GM18867 (cell line): Measurements from ENCODE around the gene HSD11B1.
A peak's percentile ranks its signal among the peaks of the same experiment; 100 is the strongest.
"Not testable (repeated sequence)": the region's sequence is repeated elsewhere in the genome, so short reads cannot be mapped to it uniquely, and the experiment has no call there.

Source experiments
- ATAC-seq: cut with Tn5 transposase; IDR thresholded peaks from one replicate; pipeline ENCODE4 v1.9.1; 2021; ENCODE audit warnings: mild to moderate bottlenecking, moderate library complexity; ENCODE audit not compliant: unreplicated experiment

HSD11B1 gene

GRCh38 chr1:209689477-209689876 is 15.2 kb upstream of the HSD11B1 start:
- ATAC-seq, result no peak

DNA sequence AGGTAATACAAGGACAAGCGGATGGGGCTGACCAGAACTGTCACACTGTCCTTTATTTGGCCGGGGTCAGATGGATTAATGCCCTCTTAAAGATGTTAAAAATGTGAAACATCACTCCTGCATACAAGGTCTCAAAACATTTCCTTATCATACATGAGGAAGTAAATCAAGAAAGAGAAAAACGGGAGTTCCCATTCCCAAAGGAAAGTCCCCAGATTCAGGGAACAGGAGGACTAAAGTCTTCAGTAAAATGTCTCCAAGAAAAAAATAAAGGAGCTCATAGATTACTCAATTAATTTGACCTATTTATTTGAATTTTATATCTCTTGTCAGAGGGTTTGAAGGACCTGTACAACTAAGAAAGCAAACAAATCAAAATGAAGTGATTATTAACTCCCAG is 13.4 kb upstream of the HSD11B1 start:
- no peak for ATAC-seq

DNA sequence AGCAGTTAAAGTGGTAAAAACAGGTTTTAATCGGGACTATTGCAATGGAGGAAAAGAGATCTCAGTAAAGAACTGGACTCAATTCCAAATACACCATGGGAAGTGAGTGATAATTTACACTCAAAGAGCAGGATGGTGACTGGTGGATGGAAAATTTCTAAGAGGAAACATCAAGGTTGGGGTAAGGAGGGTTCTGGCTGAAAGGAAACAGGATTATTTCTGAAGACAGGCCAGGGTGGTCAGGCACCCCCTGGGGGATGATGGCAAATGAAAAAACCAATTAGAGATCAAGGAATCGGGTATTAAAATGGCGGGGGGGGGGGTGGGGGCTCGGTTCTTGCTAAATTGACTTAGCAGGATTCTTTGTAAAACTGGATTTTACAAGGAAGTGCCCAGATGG is 12.3 kb upstream of the HSD11B1 start:
- ATAC-seq, result no peak

DNA sequence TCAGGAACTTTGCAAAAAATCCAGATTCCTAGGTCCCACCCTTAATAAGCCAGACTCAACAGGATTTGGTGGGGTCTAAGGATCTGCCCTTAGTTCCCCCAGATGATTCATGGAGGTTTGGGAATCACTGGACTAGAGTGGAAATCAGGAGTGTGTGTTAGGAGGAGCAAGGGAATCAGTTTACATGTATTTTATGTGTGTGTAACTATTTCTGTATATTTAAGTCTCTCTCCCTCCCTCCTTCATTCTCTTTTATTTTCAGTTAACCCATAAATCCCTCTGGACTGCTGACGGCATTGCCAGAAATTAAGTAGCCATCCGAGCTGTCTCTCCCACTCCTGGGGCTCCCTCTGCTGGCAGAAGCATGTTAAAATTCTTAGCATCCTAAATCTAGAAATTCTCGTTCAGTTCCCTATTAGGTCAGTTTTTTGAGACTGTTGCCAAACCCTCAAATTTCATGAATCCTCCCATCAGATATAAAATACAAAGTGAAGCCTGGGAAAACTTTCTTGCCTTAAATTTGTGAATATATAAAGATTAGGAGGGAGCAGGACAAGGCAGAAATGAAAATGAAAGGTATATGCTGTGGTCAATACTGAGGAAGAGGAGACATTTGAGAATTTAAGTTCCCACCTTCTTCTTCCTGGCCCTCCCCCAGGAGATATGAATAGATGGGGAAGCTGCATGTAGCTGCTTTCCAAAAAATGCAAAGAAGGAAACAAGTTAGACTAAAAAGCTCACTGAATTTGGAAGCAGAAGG is 11.7 kb upstream of the HSD11B1 start:
- peak; percentile 78 for ATAC-seq

DNA sequence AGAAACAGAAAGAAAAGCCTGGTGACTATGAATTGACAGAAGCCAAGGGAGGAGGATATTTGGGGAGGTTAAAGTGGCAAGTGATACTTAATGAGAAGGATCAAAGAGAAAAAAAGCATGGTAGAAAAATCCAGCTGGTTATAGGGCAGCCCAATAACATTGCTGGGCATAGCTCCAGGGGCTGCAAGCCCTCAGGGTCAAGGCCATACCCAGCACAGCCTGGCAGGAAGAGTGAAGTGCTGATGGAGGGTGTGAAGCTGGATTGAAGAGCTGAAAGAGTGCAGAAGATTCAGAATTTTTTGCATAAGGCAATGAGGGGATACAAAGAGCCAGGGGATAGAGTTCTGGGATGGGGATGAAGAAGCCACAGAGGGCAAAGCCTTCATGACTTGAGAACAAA is 8.0 kb upstream of the HSD11B1 start:
- ATAC-seq, result no peak

DNA sequence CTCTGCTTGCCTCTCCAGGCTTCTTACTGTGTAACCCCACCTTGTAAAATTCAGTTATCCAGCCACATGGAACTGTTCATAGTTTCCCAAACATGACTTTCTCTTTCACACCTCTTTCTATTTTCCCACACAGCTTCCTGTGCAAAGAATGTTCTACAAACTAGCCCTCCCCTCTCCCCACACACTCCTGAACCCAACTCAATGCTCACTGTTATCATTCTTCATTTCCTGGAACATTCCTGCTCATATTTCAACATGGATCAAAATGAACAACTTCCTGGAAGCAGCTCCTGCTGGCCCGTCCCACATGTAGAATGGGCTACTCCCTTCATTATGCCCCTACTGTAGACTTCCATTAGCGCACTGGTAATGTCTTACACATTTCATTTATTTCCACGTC is 7.5 kb upstream of the HSD11B1 start:
- no peak for ATAC-seq

DNA sequence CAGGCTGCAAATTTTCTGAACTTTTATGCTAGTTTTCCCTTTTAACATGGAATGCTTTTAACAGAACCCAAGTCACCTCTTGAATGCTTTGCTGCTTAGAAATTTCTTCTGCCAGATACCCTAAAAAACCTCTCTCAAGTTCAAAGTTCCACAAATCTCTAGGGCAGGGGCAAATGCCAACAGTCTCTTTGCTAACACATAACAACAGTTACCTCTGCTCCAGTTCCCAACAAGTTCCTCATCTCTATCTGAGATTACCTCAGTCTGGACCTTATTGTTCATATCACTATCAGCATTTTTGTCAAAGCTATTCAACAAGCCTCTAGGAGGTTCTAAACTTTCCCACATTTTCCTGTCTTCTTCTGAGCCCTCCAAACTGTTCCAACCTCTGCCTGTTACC is 4.0 kb upstream of the HSD11B1 start:
- not testable (repeated sequence) for ATAC-seq

DNA sequence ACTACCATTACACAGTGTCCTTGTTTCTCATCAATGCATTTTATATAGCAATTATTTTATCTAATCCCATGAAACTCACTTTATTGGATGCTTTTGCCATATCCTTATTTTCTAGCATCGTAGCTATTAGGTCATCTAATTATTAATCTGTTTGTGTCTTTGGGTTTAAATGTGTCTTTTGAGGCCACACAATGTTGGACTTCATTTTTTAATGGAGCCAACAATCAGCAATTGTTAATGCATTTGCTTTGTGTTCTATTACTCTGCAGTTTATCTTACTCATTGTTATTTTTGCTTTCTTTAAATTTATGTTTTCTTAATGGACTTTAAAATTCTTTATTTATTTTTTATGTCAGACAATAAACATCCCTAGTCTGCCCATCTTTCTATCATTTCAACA is 1.8 kb upstream of the HSD11B1 start:
- ATAC-seq, result no peak

DNA sequence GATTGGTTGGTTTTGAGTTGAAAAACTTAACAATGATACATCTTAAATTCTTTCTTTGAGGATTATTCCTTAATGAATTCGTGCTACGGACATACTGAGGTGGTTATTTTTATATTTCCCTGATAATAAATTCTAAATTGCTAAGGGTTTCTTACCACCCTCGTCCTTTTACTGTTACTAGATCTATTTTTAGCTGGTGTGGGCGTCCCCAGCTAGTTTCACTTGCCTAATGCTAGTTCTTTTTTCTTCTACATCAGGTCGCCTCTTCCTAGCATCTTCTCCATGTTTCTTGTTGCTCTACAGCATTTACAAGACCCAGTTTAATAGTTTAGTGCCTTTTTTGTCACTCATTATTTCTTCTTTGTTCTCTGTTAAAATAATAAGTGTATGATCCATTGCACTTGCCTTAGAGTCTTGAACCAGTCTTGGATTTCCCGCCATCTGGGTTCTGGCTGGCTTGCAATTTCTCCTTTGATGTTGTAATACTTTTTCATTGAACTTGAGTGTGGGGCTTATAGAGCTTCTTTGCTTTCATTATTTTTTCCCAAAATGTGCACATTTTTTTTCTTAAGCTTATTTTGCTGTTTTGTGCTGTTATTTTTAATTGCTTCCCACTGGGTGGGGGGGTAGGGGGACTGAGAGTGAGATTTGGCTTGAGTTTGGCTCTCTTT is 677 bp upstream of the HSD11B1 start:
- ATAC-seq, result peak; percentile 71

DNA sequence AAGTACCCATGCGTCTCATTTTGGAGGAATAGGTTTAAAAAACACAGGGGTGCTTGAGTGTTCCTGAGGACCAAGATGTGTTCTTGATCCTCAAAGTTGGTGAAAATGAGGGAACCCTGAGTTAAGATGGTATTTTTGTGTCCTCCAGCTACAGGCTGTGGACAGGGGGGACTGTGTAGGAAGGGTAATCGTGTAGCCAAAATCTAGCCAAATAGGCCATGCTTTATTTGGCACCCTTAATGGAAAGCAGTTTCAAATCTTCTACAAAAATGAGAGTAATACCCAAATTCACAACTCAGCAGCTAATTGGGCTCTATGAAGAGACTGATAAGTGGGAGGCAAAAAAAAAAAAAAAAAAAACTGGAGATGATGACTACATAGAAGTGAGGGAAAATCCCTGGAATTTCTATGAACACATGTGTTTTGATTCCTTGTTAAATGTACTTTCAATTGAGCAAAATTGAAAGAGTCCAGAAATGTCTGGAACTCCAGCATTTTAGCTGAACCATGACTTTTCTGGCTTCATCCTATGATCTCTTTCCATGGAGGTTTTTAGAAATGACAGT is 470 bp downstream of the HSD11B1 start:
- ATAC-seq, result no peak

DNA sequence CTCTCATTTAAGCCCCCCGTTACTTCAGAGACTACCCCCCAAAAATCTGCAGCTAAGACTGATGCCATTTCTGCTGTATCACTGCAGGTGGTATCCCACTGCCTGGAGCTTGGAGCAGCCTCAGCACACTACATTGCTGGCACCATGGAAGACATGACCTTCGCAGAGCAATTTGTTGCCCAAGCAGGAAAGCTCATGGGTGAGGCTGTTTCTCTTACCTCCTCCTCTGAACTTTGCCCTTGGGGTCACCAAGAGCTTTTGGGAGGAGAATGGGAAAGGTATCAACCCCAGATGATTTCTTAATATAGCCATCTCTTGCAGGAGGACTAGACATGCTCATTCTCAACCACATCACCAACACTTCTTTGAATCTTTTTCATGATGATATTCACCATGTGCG is 2.0 kb downstream of the HSD11B1 start:
- no peak for ATAC-seq

GRCh38 chr1:209707308-209707707 is 2.7 kb downstream of the HSD11B1 start:
- no peak for ATAC-seq

- ATAC-seq, result no peak
Observed at GRCh38 chr1:209708297-209708696, 3.7 kb downstream of the HSD11B1 start.

DNA sequence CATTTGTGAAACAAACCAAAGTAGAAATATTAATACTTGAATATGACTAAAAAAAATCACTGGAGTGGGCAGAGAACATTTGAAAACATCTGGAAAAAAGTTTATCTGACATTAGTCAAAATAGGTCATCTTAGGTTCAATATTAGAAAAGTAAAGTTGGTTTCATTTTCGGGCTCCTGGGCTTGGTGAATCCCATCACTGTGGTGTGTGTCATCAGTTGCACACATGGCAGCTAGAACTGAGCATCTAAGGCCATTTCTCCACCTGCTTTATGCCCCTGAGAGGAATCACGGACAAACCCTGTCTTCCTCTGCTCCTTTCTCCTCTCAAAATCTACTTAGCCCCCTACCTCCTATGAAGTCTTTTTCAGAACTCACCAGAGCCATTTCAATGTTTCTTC is 5.4 kb downstream of the HSD11B1 start:
- peak; percentile 77 for ATAC-seq

DNA sequence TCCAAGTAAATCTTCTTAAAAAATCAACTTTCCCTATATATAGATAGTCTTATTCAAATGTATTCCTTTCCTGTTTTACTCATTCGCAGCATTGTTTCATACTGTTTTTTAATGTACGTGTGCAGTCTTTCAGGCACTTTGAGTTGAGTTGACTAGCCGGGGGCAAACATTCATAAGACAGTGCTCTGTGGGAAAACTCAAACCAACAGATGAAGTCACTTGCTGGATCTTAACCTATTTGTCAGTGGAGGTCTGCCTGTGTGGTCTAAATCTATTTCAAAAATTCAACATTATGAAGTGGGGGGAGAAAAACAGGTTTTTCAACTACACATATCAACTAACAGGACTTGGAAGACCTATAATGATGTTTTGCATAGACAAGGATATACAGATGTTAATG is 6.2 kb downstream of the HSD11B1 start:
- ATAC-seq, result no peak

DNA sequence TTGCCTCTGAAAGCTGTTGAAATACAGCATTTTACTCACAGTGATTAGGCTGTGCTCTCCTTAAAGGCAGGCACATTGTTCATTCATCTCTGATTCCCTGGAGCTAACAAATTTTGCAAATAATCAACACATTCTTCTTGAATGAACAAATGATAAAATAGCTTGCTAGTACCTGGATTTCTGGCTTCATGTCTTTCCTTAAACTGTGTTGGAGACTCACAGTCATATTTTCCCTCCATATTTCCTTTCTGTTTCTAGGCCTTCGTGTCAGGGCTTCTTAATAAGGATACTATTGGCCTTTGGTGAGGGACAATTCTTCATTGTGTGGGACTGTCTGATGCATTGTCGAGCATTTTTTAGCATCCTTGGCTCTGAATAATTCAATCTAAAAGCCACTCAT is 9.7 kb downstream of the HSD11B1 start:
- no peak for ATAC-seq

- ATAC-seq, result no peak
Observed at GRCh38 chr1:209715314-209715713, 10.7 kb downstream of the HSD11B1 start.

DNA sequence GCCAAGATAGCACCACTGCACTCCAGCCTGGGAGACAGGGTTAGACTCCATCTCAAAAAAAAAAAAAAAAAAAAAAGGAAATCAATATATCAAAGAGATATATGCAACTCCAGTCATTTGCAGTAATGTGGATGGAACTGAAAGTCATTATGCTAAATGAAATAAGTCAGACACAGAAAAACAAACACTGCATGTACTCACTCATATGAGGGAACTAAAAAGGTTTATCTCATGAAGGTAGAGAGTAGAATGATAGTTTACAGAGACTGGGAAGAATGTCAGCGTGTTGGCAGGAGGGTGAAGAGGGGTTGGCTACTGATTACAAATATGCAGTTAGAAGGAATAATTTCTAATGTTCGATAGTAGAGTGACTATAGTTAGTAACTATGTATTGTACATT is 13.2 kb downstream of the HSD11B1 start:
- ATAC-seq, result no peak

DNA sequence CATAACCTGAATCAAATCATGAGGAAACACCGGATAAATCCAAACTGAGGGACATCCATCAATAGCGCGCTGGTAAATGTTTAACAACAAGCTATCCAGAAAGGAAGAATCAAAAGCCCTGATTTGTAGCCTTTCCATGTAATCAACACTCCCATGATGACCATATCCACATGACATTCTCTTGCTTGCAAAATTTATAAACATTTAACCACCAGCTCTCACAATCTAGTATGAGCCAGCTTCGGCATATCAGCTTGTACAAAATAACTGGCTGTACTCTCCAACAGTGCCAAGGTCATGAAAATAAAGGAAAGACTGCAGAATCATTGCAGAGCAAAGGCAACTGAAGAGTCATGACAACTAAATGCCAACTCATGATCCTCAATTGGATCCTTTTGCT is 15.7 kb downstream of the HSD11B1 start:
- no peak for ATAC-seq

DNA sequence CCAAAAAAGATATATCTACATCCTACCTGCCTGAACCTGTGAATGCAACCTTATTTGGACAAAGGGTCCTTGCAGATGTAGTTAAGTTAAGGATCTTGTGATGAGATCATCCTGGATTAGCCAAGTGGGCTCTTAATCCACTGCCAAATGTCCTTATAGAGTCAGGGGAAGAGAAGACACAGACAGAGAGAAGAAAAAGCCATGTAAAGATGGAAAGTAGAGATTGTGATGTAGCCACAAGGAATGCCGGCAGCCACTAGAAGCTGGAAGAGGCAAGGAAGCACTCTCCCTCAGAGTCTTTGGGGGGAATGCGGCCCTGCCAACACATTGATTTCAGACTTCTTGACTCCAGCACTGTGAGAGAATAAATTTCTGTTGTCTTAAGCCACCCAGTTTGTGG is 16.2 kb downstream of the HSD11B1 start:
- no peak for ATAC-seq

GRCh38 chr1:209721323-209721722 is 16.7 kb downstream of the HSD11B1 start:
- ATAC-seq, result no peak

GRCh38 chr1:209723265-209723664 is 18.6 kb downstream of the HSD11B1 start:
- no peak for ATAC-seq
